ENCODE data around the gene TUSC2.

GRCh38 chr3:50293079-50293801 lies 34.8 kb downstream of the TUSC2 start:
- no peak for TF ChIP-seq CTCF (IDR thresholded peaks at IDR 0.05)
- no peak for TF ChIP-seq POLR2A (IDR thresholded peaks at IDR 0.05)
- no peak for TF ChIP-seq POLR2AphosphoS5 (IDR thresholded peaks at IDR 0.05; ENCODE audit: insufficient read depth in 1 of 2, low read depth in 1 of 2)
